Measurements from ENCODE around the gene MSANTD1.
"Not testable (repeated sequence)": the region's sequence is repeated elsewhere in the genome, so short reads cannot be mapped to it uniquely, and the experiment has no call there.

Gene MSANTD1

DNA sequence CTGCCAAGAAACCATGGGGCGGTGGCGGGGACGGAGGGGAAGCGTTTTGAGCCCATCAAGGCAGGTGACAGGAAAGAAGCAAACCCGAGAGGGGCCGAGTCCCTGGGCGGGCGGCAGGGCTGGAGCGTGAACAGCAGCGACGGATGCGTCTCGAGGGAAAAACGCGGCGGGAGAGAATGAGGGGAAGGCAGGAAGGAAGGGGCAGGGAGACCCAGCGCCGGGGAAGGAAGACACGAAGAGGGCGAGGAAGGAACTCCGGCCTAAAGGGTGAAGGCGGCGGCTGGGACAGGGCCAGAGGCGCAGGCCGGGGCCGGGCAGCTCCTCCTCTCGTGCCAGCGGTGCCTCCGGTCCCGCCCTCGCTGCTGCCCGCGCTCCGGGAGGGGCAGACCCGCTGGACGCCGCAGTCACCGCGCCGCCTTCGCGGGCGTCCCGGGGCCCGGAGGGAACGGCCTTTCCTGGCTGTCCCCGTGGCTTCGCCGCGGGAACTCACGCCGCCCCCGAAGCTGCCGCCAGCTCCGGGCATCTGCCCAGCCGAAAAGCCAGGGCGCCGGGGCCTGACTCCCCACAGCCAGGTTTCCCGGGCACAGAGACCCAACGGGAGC, 43.1 kb downstream of the MSANTD1 start:
- DNase-seq = no peak

DNA sequence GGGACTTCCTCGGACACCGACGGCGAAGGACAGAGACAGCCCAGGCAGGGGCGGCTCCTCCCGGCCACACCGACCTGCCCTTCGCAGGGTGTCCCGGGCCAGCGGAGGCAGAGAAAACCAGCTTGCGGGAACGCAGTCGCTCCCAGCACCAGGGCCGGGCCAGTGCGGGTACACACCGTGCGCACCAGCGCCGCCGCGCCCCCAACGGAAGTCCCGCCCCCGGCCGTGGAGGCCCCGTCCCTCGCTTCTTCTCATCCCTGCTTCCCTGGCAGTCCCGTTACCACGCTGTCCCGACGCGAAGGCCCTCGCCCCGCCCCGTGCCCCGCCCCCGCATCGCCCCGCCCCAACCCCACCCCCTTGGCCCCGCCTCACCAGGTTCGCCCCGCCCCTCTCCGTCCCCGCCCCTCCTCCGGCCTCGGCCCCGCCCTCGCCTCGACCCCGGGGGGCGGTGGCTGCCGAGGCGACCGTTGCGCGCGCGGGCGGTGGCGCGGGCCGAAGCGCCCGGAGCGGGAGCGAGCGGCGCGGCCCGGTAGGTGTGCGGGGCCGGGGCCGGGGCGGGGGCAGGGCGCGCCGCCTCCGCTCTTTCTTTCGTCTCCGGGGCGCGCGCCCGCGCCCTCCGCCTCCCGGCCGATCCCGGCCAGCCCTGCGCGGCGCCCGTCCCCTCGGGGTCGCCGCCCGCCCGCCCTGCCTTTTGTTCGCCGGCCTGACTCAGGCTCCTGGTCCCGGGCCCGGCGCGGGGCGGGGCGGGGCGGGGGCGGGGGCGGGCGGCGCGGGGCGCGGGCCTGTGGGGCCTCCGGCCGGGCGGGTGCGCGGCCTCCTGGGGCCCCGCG, 43.8 kb downstream of the MSANTD1 start, which contains the start of gene RGS12:
RGS12 (plus strand) TSS at position 451 of the 830 bp plus-strand sequence. CDS start 23,150 bp downstream, outside the sequence.
- peak; percentile 73 for DNase-seq

DNA sequence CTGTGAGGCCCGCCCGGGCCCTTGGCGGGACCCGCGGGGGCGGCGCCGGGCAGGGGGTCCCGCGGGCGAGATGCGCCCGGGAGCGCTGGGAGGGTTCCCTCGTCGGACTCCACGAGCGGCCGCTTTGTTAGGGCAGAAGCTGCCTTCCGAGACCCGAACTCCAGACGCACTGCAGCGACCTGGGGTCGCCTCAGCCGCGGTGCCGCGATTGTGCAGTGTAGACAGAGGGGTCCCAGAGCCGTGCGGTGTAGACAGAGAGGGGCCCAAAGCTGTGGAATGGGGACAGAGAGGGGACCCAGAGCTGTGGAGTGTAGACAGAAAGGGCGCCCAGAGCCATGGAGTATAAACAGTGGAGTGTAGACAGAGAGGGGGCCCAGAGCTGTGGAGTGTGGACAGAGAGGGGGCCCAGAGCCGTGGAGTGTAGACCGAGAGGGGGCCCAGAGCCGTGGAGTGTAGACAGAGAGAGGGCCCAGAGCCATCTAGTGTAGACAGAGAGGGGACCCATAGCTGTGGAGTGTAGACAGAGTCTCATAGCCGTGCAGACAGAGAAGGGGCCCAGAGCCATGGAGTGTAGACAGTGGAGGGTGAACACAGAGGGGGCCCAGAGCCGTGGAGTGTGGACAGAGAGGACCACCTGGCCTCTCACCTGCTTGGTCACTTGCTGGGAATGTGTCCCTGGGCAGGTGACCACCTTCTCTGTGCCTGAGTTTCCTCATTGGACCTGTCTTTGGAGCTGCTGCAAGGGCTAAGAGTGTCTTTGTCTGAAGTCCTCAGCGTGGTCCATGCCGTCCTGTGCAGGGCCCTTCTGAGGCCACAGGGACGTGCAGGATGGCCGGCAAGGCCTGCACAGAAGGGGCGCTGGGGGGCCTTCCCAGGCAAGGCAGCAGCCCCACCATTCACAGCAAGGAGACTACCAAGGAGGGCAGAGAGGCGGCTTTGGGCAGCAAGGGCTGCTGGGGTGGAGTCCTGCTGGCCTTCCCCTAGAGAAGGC, 44.7 kb downstream of the MSANTD1 start:
- DNase-seq = no peak

DNA sequence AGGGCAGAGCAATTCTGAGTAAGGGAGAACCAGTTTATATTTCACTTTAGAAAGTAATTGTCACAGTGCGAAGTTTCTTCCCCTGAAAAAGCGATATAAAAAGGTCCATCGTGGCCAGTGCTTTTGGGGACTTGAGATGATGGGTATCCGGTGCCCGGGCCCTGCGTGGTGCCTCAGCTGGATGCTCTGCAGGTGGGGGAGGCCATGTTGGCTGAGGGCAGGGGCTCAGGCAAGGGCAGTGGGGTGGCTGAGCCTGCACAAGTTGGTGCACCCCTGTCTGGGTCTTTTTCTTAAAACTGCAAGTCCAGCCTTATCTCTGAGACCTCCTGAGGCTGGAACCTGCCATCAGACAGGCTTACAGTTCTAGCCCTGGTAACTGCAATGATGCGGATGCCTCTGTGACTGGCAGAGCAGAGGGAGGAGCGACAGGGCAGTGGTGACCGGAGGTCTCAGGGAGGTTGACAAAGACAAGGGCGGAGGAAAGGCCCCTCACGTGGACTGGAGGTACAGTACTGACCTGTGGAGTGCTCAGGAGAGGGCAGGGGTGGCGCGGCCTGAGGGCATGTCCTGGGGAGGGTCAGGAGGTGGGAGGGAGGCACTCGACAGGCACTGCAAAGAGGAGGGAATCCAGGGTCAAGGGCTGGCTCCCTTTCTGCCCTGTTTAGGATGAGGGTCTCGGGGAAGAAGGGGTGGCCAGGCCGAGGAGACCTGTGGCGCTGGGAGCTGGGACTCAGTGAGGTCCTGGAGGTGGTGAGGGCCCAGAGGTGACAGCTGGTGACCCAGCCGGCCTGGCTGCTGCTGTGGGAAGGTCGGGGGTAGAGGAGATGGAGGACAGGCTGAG, 45.7 kb downstream of the MSANTD1 start:
- DNase-seq = no peak

DNA sequence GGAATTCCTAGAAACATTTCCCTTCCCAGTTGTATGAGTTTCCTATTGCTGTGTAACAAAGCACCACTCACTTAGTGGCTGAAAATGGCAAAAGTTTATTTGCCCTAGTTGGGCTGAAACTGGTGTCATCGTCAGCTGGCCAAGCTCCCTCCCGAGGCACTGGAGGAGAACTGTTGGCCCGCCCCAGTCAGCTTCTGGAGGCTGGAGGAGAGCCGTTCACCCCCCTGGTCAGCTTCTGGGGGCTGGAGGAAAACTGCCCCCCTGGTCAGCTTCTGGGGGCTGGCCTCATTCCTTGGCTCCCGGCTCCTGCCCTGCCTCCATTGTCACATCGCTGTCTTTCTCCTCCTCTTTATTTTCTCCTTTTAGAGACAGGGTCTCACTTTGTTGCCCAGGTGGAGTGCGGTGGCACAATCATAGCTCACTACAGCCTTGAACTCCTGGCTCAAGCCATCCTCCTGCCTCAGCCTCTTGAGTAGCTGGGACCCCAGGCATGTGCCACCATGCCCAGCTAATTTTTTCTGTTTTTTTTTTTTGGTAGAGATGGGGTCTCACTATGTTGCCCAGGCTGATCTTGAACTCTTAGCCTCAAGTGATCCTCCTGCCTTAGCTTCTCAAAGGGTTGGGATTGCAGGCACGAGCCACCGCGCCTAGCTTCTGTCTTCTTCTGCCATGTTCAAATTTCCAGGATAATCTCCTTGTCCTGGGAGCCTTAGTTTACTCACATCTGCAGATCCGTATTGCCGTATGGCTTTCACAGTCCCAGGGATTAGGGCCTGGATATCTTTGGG, 47.1 kb downstream of the MSANTD1 start:
- no peak for DNase-seq

DNA sequence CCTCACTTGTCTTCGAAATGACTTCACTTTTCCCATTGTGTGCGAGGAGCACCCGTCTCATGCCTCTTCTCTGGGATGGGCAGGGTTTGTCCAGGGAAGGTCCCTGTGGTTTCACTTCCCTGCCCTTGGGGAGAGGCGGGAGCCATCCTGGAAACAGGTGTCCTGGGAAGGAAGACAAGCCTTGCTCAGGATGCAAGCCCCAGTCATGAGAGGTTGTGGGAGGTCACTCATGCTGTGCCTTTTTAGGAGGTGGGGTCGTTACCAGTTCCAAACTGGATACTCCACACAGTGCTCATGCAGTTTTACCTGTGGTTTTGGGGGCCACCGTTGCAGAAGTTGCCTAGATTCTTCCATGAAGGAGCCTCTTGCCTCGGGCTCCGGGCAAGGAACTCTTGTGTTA, 47.7 kb downstream of the MSANTD1 start:
- no peak for DNase-seq

DNA sequence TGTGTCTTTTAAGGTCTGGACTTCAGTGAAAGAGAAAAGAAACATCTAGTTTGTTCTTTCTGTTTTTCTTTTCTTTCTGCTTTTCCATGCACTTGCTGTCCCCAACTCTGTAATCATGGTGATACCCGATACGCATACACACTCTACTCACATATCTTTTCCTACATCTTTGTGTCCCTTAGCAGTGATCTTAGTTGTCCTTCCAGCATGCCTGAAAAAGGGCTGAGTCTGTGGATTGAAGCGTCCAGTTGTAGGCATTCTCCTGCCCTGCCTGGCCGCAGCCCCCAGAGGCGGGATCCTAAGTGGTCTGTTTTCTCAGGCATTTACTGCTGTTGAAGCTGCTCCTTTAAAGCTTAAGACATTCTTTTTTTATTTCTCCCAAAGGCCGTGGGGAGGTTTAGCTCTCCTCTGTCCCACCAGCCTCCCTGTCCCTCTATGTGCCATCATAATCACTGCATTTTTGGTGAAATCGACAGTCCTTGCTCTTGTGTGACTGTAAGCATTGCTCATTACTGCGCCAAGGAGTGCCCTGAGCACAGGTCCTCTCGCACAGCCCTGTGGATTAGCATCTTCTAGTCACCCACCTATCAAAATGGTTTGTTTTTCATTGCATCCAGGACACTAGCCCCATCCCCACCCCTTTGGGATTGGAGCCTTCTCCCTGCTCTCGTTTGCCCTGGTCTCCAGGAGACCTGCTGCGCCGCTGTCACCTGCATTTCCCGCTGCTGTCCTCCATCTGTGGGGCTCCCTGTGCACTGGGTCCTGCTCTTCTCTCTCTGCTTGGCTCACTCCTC, 48.3 kb downstream of the MSANTD1 start:
- no peak for DNase-seq

DNA sequence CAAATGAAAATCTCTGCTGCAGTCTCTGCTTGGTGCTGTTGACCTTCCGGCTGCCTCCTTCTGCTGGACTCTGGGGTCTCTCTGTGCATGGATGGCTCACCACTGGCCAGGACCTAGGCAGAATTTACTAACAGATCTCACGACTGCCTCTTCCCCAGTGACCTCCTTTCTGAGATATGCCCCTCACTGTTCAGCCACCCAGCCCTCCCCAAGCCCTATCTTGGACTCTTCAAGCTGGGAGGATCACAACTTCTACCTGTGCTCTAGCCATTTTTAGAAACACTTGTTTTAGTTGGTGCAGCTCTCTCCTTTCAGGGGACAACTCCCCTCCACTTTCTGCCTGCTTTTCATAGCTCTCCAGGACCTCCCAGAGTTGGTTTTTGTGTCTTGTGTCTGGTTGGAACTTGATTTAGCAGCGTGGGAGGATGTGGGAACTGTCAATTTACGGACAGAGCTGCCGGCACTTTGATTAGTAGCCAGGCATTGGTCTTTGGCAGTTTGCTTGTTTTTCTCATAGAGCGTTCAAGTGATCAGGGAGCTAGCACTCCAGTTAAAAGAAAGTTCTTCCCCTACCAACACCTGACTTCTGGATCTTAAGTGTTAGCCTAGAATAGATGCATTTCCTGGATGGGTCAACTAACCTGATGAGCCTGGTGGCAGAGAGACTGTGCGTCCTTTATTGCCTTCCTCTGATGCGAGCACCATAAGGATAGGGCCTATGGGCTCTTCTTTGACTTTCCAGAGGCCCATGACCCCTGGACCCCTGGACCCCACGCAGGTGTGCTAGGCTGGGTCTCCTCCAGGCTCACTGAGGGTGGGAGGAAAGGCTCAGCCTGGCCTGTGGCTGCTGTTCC, 50.4 kb downstream of the MSANTD1 start:
- no peak for DNase-seq

DNA sequence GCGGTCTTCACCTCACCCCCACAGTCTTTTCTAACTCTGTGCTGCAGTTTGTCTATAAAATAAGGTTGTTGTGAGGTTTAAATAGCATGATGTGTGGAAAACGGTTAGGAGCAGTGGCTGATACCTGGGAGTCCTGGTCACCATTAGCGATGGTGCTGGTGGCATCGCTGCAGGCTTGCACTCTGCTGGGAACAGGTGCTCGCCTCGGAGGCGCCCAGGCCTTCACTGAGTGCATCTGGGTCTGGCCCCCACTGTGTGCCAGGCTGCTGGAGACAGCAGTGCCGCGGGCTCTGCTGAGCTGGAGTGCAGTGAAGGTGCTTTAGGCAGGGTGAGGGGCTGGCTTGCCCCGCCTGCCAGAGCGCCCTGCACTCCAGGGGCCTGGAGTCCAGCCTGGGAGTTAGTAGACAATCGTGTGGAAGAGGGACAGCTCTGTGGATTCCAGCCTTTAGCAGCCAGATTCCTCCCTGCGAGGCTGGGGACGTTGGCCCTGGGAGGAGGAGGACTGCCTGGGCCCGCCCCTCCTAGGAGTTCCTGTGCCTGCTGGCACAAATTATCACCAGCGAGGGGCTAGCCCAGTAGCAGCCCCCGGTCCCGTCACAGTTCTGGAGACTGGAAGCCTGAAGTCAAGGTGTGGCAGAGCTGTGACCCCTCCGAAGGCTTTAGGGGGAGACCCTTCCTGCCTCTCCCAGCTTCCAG, 51.2 kb downstream of the MSANTD1 start:
- DNase-seq = no peak

DNA sequence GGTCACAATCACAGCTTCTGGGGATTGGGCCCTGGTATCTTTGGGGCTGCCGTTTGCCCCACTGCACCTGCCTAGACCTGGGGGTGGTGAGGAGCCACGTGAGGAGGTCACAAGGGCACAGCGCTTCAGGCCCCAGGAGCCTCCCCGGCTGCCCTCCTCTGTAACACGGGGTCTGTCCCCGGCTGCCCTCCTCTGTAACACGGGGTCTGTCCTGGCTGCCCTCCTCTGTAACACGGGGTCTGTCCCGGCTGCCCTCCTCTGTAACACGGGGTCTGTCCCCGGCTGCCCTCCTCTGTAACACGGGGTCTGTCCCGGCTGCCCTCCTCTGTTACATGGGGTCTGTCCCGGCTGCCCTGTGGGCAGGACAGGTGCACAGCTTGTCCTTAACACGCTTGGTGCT, 51.9 kb downstream of the MSANTD1 start:
- not testable (repeated sequence) for DNase-seq

DNA sequence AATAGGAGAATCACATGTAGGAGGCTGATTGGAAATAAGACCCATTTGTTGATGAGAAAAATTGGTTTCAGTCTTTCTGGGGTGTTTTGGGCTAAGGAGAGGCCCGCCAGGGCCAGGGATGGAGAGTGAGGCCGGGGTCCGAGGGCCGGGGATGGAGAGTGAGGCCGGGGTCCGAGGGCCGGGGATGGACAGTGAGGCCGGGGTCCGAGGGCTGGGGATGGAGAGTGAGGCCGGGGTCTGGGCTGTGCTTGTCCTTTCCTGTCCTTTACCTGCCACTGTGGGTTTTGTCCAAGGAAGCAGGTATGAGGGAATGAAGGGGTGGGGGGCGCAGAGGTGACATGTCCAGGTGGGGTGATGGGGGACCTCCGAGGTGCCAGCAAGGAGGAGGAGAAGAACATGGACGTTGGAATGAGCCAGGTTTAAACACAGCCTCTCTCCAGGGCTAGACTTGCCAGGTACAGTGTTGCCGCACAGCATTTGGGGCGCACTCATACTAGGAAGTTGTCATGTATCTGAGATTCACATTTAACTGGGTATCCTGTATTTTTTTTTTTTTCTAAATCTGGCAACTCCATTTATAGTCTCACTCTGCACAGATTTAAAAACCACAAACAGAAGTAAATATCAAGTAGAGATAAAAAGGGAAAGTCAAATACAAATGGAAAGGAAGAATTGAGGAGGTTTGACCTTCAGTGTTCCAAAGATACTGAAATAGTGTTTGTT, 52.7 kb downstream of the MSANTD1 start:
- DNase-seq = no peak

DNA sequence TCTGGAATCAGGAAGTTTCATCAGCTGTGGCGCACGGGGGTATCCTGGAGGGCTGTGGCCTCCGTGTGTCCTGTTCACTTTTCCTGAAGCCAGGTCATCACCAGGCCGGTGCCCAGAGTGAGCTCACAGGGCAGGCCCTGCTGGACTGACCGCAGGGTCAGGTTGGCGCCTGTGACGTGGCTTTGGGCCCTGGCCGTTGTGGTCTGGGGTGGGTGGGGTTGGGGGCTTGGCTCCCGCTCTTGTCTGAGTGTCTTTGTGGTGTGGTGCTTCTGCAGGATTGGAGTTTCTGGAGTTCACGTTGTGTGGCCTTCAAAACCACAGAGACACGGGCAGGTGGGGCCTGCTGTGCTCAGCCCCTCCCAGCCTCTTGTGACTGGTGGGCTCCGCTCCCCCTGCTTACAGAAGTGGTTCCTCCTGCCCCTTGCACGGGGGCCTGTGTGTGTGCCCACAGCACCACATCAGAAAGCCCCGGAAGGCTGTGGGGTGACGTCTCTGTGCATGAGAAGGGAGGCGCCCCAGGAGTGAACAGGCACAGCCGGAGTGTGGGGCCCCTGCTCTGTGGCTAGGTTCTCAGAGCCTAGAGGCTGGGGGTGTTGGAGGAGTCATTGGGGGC, 53.3 kb downstream of the MSANTD1 start:
- DNase-seq = peak; percentile 52

DNA sequence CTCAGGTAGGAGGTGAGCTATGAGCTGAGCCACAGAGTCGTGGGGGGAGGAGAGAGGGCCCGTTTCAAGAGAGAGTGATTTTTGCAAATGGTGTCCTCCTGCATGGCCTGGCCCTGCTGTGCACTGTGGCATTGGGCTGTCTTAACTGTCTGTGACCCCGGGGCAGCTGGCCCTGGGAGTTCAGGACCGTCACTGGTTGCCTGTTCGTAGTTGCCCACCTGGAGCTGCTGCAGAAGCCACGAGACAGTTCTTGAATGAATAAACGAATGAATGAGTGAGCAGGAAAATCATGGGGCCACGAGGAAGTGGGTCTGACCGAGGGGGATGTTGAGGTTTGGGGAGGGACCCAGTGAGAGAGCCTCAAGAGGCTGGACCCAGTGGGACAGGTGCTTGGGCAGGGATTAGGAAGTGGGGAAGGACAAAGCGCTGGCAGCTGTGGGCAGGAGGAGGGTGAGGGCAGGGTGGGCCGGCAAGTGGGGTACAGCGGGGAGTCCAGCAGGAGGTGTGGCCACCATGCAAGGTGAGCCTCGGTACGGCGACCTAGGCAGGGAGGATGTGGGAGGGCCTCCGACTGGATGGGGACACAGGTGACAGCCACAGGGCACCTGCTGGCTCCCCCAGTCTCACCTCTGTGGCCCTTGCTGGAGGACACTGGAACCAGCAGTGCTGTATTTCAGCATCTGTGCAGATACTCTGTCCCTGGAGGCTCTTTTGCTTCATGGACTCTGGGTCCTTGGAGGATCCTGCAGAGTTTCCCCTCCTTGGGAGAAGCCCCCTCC, 54.0 kb downstream of the MSANTD1 start:
- DNase-seq = no peak

DNA sequence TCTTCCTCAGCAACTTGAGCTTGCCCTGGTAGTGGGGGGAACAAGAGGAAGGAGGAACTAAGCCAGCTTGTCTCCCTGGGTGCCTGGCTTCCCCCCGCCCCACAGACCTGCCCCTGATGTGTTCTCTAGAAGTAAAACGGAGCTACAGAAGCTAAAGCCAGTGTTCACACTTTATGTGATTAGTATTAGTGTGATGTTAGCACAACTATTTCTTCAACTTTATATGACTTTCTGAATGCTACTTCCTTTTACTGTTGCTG, 54.5 kb downstream of the MSANTD1 start:
- DNase-seq = no peak

DNA sequence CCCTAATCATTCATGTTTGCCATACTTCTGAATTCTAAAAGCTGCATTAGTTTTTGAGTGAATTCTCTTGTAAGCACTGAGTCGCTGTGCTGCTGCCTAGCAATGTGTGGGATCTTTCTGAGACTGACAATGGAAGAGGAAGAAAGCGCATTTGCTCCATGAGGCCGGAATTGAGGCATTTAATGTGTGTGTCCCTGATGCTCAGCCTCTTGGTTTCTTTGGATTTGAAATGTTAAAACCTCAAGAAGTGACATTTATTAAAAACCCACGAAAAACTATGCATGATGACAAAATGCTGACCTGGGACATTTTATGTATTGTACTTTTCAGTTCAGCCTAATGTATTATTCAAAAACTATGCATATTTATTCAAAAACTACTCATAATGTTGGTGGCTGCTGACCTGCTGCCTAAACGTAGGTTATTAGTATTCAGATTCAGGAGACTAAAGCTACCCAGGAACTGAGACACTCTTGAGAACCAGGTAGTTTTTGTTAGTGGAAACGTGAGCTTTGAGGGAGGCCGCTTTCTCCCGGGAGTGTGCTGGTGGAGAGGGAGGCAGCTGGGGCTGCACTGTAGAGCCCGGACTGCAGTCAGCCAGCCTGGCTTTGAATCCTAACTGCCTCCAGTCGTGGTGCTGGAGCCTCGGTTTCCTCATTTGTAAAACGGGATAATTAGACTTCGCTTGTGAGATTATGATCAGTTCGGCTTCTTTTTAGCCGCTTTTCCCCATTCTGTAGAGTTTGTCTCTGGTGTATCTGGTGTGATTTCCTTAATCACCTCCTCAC, 55.2 kb downstream of the MSANTD1 start:
- DNase-seq = no peak
